Measurements from ENCODE around the gene GRM3. TPM values are rescaled to one million over a fixed set of nuclear protein-coding genes. Genes with fewer than 3 reads are reported as not detected.

The GRM3 gene
- total and polyA plus RNA-seq, 2 of the 8 experiments (the other 6 are each of a cell fraction or from before 2014, with no cell fraction given): 3.1 to 4.2 TPM

GRCh38 chr7:86689363-86689762 is 45.7 kb downstream of the GRM3 start:
- H4K8ac ChIP-seq (ENCODE audit: extremely low read depth, insufficient read depth, low read length): no peak overlapping the region
- H3K4me2 ChIP-seq (ENCODE audit: insufficient read depth in 1 of 2, low read depth in 2 of 2, low read length in 2 of 2): no peak overlapping the region
- no peak overlapping the region for H2BK20ac ChIP-seq (ENCODE audit: low read length)
- no peak overlapping the region for H2AK5ac ChIP-seq (ENCODE audit: low read depth, low read length)
- H3K36me3 ChIP-seq (ENCODE audit: control insufficient read depth in 2 of 4, insufficient read depth in 4 of 4, low read length in 3 of 4): no peaks in the 10 kb centered on the region
- no peak for FAIRE-seq
- no peak overlapping the region for H2BK15ac ChIP-seq (ENCODE audit: low read length)
- H4K20me1 ChIP-seq (replicated peaks in 1 of 2; ENCODE audit: control insufficient read depth in 1 of 2, insufficient read depth in 2 of 2, low read length in 2 of 2): no peaks in the 10 kb centered on the region
- H3K14ac ChIP-seq (ENCODE audit: insufficient read length): no peak overlapping the region
- no peak for DNase-seq (ENCODE audit: low read depth in 1 of 2, low spot score in 2 of 2)
- H4K91ac ChIP-seq (replicated peaks; ENCODE audit: insufficient read length, low read length): no peak overlapping the region
- H3K79me1 ChIP-seq (ENCODE audit: low read depth, low read length): no peaks in the 10 kb centered on the region
- no peak overlapping the region for H3K23ac ChIP-seq (ENCODE audit: insufficient read length)
- H3K27ac ChIP-seq (ENCODE audit: low read depth, low read length): no peak overlapping the region
- H3K18ac ChIP-seq (ENCODE audit: extremely low read depth, low read length): no peak overlapping the region
- H3K56ac ChIP-seq (replicated peaks; ENCODE audit: insufficient read length, low read depth, low read length): no peak overlapping the region
- H3K79me2 ChIP-seq (ENCODE audit: control insufficient read depth in 1 of 2, insufficient read depth in 2 of 2, low read length in 2 of 2): no peaks in the 10 kb centered on the region
- POLR2A ChIA-PET (ENCODE audit: partially characterized antibody): no interaction called here
- H4K5ac ChIP-seq (ENCODE audit: insufficient read length, low read depth, low read length): no peak overlapping the region
- H3K23me2 ChIP-seq (ENCODE audit: low read depth, low read length): no peaks in the 10 kb centered on the region
- no peak overlapping the region for H3K4me3 ChIP-seq (ENCODE audit: extremely low read depth in 1 of 4, insufficient read depth in 2 of 4, low read depth in 3 of 4, low read length in 4 of 4)
- H2AFZ ChIP-seq (ENCODE audit: low read length): no peak overlapping the region
- no peaks in the 10 kb centered on the region for H3K9me3 ChIP-seq (ENCODE audit: insufficient read depth in 2 of 2, low read depth in 1 of 2, low read length in 1 of 2)
- no peaks in the 10 kb centered on the region for H3K27me3 ChIP-seq (replicated peaks in 1 of 4; ENCODE audit: control insufficient read depth in 3 of 4, extremely low read depth in 1 of 4, insufficient read depth in 3 of 4, low read length in 3 of 4)
- no peak overlapping the region for H2BK120ac ChIP-seq (replicated peaks; ENCODE audit: low read depth, low read length)
- CTCF ChIA-PET (ENCODE audit: partially characterized antibody): interaction anchor here (1.3 kb wide), 1 partner anchor 19 kb away, joined by 3 read pairs; no protein-coding TSS in a partner anchor
- H2BK12ac ChIP-seq (ENCODE audit: low read depth, low read length): no peak overlapping the region
- no peak overlapping the region for H3K4ac ChIP-seq (replicated peaks; ENCODE audit: insufficient read length, low read depth, low read length)
- H3K9ac ChIP-seq (replicated peaks in 1 of 4; ENCODE audit: extremely low read depth in 1 of 4, low read depth in 3 of 4, low read length in 3 of 4): no peak overlapping the region
- H3K4me1 ChIP-seq (replicated peaks in 1 of 4; ENCODE audit: control insufficient read depth in 3 of 4, insufficient read depth in 4 of 4, low read length in 3 of 4): no peaks in the 10 kb centered on the region
- TF ChIP-seq SP2 (IDR thresholded peaks at IDR 0.05; ENCODE audit: low read length): no peak
- TF ChIP-seq SAP30 (IDR thresholded peaks at IDR 0.05; ENCODE audit: insufficient read depth, insufficient replicate concordance, low read length): no peak
- no peak for TF ChIP-seq SIN3A (conservative IDR thresholded peaks at IDR 0.05 in 1 of 2, IDR thresholded peaks at IDR 0.05 in 1 of 2; ENCODE audit: low read depth in 1 of 2, low read length in 2 of 2)
- TF ChIP-seq POU5F1 (IDR thresholded peaks at IDR 0.05; ENCODE audit: low read depth, low read length): no peak
- TF ChIP-seq CEBPB (IDR thresholded peaks at IDR 0.05; ENCODE audit: low read depth, low read length): no peak
- no peak for TF ChIP-seq ASH2L (IDR thresholded peaks at IDR 0.05; ENCODE audit: low read length)
- no peak for TF ChIP-seq NRF1 (IDR thresholded peaks at IDR 0.05; ENCODE audit: low read depth, low read length)
- no peak for TF ChIP-seq CREB1 (IDR thresholded peaks at IDR 0.05)
- TF ChIP-seq YY1 (IDR thresholded peaks at IDR 0.05; ENCODE audit: low read depth, low read length): no peak
- no peak for TF ChIP-seq RBBP5 (IDR thresholded peaks at IDR 0.05; ENCODE audit: borderline replicate concordance, low read depth, low read length)
- TF ChIP-seq RNF2 (IDR thresholded peaks at IDR 0.05; ENCODE audit: borderline replicate concordance, low read depth, low read length, missing control alignments, poor library complexity, severe bottlenecking): no peak
- no peak for TF ChIP-seq SRF (IDR thresholded peaks at IDR 0.05; ENCODE audit: low read depth, low read length)
- TF ChIP-seq ATF3 (IDR thresholded peaks at IDR 0.05; ENCODE audit: insufficient read depth, low read depth, low read length): no peak
- TF ChIP-seq EP300 (IDR thresholded peaks at IDR 0.05; ENCODE audit: borderline replicate concordance in 1 of 2, low read depth in 2 of 2, low read length in 2 of 2): no peak
- no peak for TF ChIP-seq CBX8 (IDR thresholded peaks at IDR 0.05; ENCODE audit: borderline replicate concordance, low read depth, low read length)
- no peak overlapping the region for H2BK5ac ChIP-seq (ENCODE audit: low read depth, low read length)

Data from H1 (cell line).